Measurements from ENCODE around the gene IWS1. TPM values are rescaled to one million over a fixed set of nuclear protein-coding genes. Genes with fewer than 3 reads are reported as not detected.
"Not testable (repeated sequence)": the region's sequence is repeated elsewhere in the genome, so short reads cannot be mapped to it uniquely, and the experiment has no call there.

IWS1 gene
- total RNA-seq, 1 donor from 2014 or later: 57.6 TPM

DNA sequence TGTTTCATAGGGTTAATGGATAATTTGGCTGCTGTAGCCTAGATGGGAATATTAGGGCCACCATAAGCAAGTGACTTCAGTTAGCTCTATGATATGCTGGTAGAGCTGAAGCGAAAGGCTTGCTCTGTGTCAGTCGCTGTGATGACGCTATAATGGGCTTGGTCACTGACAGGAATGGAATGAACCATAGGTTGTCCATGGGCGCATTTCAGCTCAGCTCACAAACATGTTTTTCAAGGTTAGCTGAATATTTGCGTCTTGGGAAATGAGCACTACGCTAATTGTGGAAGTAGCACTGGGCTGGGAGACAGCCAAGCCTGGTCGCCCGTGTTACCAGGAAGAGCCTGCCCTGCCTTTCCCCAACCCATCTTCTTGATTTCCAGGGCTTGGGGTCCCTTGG, 6.0 kb upstream of the IWS1 start:
- H3K4me3 Mint-ChIP-seq: no peak overlapping the region
- H3K4me1 Mint-ChIP-seq (ENCODE audit: low read depth): peaks cover 5% of the 10 kb centered on the region
- peaks cover 31% of the 10 kb centered on the region for H3K27me3 Mint-ChIP-seq (ENCODE audit: insufficient read depth)
- intact Hi-C loops (cut with micrococcal nuclease): no loop called here
- H3K27ac Mint-ChIP-seq: no peak overlapping the region
- no peaks in the 10 kb centered on the region for H3K9me3 Mint-ChIP-seq
- DNase-seq (ENCODE audit: low spot score): no peak
- peaks cover 1% of the 10 kb centered on the region for H3K36me3 Mint-ChIP-seq (ENCODE audit: low read depth)

DNA sequence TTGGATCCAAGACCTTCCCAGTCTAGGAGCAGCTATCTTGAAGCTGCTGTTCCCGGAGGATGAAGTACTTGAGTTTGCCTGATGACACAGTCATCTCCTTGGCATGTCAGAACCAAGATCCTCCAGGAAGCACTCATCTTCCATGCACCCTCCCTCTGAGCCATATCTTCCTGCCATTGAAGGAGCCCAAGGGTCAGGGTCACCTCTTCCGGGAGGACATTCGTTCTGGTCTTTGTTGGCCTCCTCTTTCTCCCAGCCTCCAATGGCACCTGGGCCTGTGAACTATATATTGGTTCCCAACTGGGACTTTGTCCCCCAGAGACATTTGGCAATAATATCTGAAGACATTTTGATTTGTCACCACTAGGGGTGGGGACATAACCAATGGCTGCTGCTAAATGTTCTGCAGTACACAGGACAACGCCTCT, 4.9 kb upstream of the IWS1 start:
- no peak overlapping the region for H3K27ac Mint-ChIP-seq
- no peaks in the 10 kb centered on the region for H3K9me3 Mint-ChIP-seq
- H3K36me3 Mint-ChIP-seq (ENCODE audit: low read depth): no peaks in the 10 kb centered on the region
- H3K4me3 Mint-ChIP-seq: no peak overlapping the region
- peaks cover 26% of the 10 kb centered on the region for H3K27me3 Mint-ChIP-seq (ENCODE audit: insufficient read depth)
- H3K4me1 Mint-ChIP-seq (ENCODE audit: low read depth): peaks cover 11% of the 10 kb centered on the region
- no peak for DNase-seq (ENCODE audit: low spot score)
- intact Hi-C loops (cut with micrococcal nuclease): no loop called here

DNA sequence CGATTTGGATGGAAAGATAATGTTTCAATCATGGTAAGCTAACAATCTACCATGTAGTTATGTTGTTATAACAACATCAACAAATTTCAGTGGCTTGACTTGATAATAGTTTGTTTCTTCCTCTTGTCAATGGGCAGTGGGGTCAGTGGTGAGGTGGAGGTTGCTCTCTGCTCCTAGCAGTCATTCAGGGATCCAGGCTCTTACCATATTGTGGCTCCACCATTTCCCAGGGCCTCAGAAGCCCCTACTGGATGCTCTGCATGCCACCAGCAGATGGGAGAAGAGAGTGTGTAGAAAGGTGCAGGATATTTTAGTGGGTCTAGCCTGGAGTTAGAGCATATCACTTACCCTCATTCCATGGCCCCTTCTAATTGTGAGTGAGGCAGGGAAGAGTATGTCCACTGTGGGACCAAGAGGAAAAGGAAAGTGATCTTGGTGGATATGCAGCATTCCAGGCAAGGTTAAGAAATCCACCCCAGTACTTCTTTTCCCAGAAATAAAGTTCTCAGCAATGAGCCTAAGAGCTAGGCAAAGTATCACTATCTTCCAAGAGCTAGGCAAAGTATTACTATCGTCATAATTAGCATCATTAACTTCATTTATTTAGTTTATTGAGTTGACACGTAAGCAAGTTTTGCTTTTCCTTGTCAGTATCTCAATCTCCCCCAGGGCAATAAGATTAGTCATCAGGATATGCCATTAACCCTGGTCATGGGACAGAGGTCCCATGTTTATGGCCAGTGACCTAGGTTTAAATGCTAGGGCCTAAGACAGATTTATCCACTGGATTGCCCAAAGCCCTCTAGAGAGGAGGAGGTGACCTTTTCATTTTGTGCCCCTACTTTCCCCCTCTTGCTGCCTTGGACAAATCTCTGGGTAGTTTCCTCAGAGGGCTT, 4.2 kb upstream of the IWS1 start:
- DNase-seq (ENCODE audit: low spot score): no peak
- Mint-ChIP-seq H3K9me3 (no peaks in the 10 kb centered on the region), H3K4me3 (no peak overlapping the region), H3K36me3 (ENCODE audit: low read depth) (no peaks in the 10 kb centered on the region), H3K4me1 (ENCODE audit: low read depth) (peaks cover 11% of the 10 kb centered on the region), H3K27ac (no peak overlapping the region), H3K27me3 (ENCODE audit: insufficient read depth) (peaks cover 26% of the 10 kb centered on the region)
- intact Hi-C loops (cut with micrococcal nuclease): no loop called here

DNA sequence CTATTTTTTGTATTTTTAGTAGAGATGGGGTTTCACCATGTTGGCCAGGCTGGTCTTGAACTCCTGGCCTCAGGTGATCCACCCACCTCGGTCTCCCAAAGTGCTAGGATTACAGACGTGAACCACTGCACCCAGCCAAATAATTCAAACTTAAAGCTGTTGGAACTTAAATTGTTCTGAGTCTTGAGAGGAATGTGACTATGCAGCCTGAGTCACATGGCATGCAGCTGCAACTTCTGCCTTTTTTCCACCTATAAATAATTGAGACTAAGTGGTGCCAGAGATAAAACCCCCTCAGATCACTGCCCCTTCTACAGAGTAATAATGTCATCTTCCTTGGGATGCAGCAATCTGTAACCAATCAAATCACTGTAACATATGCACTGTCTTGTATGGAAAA, 3.1 kb upstream of the IWS1 start:
- not testable (repeated sequence) for H3K36me3 Mint-ChIP-seq (ENCODE audit: low read depth); H3K4me3 Mint-ChIP-seq; H3K27ac Mint-ChIP-seq; H3K9me3 Mint-ChIP-seq; DNase-seq (ENCODE audit: low spot score)
- H3K27me3 Mint-ChIP-seq (ENCODE audit: insufficient read depth): peaks cover 23% of the 10 kb centered on the region
- intact Hi-C loops (cut with micrococcal nuclease): loop anchor here (10.0 kb wide), 1 partner anchor 785 kb away; the partner anchor contains the start of gene HS6ST1
- H3K4me1 Mint-ChIP-seq (ENCODE audit: low read depth): peaks cover 11% of the 10 kb centered on the region

DNA sequence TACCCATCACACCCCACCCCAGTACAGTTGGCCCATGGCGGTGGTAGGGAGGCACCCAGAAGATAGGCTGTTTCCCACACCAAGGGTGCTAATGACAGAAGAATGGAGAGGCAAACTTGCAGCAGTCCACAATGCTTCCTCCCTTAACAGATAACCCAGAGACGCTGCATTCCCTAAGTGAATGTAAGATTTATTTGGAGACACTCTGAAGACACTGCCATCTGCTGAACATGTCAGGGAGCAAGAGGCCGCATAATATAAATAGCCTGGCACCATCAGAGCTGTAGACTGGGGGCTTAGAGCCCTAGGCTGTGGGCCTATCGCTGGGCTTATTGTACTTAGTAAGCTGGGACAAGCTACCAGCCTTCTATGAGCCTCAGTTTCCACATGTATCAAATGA, 2.2 kb upstream of the IWS1 start:
- no peak for DNase-seq (ENCODE audit: low spot score)
- Mint-ChIP-seq H3K4me3 (no peak overlapping the region), H3K4me1 (ENCODE audit: low read depth) (peaks cover 18% of the 10 kb centered on the region), H3K27ac (peak overlapping the region; percentile 7), H3K9me3 (no peaks in the 10 kb centered on the region), H3K27me3 (ENCODE audit: insufficient read depth) (peaks cover 15% of the 10 kb centered on the region), H3K36me3 (ENCODE audit: low read depth) (peaks cover 6% of the 10 kb centered on the region)
- intact Hi-C loops (cut with micrococcal nuclease): loop anchor here (10.0 kb wide), 1 partner anchor 786 kb away; the partner anchor contains the start of gene HS6ST1

DNA sequence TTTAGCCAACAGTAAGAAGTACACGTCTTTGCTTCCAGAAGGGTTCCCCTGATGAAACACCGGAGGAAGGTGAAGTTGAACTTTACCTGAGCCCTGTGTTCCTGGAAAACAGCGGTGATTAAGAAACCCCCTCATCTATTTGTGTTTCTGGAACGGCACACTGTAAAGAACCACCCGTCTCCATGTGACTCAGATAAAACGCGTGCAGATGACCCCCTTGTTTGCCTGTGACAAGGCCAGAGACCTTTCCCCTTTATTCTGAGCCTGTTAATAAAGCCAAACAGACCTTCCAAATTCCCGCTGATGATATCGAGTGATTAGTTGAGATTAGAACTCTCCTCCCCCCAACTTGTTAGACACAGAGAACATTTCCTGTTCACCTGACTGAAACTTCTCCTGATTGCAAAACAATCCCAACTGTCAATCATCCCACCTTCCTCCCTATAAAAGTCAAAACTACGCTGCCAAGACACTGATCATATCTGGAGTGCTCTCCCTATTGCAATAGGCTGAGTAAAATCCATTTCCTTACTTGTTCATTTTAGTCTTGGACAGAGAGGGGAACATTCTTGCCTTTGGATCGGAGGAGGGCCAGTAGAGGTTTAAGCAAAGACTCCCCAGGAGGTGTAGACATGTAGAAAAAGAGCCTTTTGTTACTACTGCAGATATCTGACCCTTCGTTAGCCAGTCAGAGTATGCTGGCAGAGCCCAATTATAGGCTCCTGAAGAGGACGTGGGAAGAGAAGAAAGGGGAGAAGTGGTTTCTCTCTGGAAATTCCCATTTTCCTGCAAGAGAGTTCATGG, 914 bp upstream of the IWS1 start:
- intact Hi-C loops (cut with micrococcal nuclease): loop anchor here (2.0 to 10.0 kb wide), 5 partner anchors 114 to 788 kb away; partner anchors contain the start of genes HS6ST1, SFT2D3 and WDR33
- Mint-ChIP-seq H3K4me3 (peak overlapping the region; percentile 92), H3K4me1 (ENCODE audit: low read depth) (peaks cover 25% of the 10 kb centered on the region), H3K27me3 (ENCODE audit: insufficient read depth) (peaks cover 12% of the 10 kb centered on the region), H3K36me3 (ENCODE audit: low read depth) (peaks cover 8% of the 10 kb centered on the region), H3K27ac (peak overlapping the region; percentile 94), H3K9me3 (no peaks in the 10 kb centered on the region)
- DNase-seq (ENCODE audit: low spot score): no peak

DNA sequence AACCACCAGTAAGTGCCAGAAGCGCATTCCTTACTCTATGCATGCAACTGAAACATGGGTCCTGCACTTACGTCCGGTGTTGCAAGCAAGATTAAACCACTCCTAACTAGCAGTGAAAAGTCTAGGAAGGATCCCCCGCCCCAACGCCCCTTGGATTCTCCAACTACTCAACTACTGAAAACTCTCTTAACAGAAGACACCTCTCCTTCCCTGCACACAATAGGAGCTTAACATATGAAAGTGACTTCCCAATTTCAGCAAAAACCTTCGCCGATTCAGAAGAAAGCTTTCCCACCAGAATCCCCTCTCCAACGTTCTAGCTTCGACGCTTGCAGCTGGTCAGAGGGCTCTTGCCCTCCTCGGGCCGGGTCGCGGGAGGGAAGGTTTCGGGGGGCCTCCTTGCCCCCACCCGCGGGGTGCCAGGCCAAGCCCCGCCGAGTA, 578 bp downstream of the IWS1 start:
- Mint-ChIP-seq H3K27me3 (ENCODE audit: insufficient read depth) (peaks cover 9% of the 10 kb centered on the region), H3K4me3 (peak overlapping the region; percentile 92), H3K4me1 (ENCODE audit: low read depth) (peaks cover 30% of the 10 kb centered on the region), H3K9me3 (no peaks in the 10 kb centered on the region), H3K27ac (peak overlapping the region; percentile 85), H3K36me3 (ENCODE audit: low read depth) (peaks cover 16% of the 10 kb centered on the region)
- no peak for DNase-seq (ENCODE audit: low spot score)
- intact Hi-C loops (cut with micrococcal nuclease): loop anchor here (1.0 to 10.0 kb wide), 14 partner anchors 15 to 789 kb away; partner anchors contain the start of genes ERCC3, HS6ST1, MAP3K2 and POLR2D

DNA sequence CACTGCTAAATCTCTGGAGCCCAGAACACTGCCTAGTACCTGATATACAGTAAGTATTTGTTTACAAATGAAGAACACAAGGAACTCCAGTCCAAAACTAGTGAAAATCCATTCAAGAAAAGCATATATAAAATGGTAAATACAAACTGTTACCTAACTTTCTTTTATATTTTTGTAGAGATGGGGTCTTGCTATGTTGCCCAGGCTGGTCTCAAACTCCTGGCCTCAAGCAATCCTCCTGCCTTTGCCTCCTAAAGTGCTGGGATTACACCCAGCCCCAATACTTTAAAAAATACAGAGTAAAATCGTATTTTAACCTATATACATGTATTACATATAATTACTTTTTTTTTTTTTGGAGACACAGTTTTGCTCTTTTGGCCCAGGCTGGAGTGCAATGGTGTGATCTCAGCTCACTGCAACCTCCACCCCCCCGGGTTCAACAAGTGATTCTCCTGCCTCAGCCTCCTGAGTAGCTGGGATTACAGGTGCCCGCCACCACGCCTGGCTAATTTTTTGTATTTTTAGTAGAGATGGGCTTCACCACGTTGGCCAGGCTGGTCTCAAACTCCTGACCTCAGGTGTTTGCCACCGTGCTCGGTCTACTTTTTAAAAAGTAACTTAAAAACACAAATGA, 2.0 kb downstream of the IWS1 start:
- not testable (repeated sequence) for H3K27me3 Mint-ChIP-seq (ENCODE audit: insufficient read depth); H3K27ac Mint-ChIP-seq; DNase-seq (ENCODE audit: low spot score); H3K9me3 Mint-ChIP-seq
- Mint-ChIP-seq H3K36me3 (ENCODE audit: low read depth) (peaks cover 24% of the 10 kb centered on the region), H3K4me1 (ENCODE audit: low read depth) (peaks cover 38% of the 10 kb centered on the region), H3K4me3 (peak overlapping the region; percentile 25)
- intact Hi-C loops (cut with micrococcal nuclease): loop anchor here (10.0 kb wide), 1 partner anchor 790 kb away; the partner anchor contains the start of gene HS6ST1

DNA sequence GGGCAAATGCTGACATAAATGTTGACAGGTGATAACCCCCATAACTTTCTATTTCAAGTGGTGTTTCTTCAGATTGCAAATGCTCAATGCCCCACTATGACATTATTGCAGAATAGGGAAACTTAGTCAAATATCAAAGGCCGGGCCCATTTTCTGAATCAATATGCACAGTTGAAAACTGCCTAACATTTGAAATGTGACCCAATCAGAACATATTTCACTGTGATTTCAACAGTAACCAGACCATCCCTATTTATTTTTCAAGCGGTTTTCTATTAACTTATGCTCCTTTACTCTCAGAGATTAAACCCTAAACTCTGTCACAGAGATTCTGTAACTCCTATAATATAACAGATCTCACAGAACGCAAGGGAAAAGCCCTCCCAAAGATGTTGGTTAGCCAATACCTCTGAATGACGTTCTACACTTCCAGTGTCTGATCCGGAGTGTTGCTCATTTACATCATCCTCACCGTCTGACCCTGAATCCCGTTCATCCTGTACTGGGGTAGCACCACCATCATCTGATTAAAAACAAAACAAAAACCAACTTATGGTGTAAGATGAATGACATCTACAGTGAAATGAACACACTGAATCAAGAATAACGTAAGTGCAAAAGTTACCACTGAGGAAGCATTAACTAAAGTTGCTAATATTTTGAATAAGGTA, 2.9 kb downstream of the IWS1 start:
- Mint-ChIP-seq H3K27me3 (ENCODE audit: insufficient read depth) (no peaks in the 10 kb centered on the region), H3K9me3 (no peaks in the 10 kb centered on the region), H3K4me3 (peak overlapping the region; percentile 2), H3K36me3 (ENCODE audit: low read depth) (peaks cover 24% of the 10 kb centered on the region), H3K4me1 (ENCODE audit: low read depth) (peaks cover 38% of the 10 kb centered on the region), H3K27ac (no peak overlapping the region)
- DNase-seq (ENCODE audit: low spot score): no peak
- intact Hi-C loops (cut with micrococcal nuclease): loop anchor here (10.0 kb wide), 1 partner anchor 791 kb away; the partner anchor contains the start of gene HS6ST1

DNA sequence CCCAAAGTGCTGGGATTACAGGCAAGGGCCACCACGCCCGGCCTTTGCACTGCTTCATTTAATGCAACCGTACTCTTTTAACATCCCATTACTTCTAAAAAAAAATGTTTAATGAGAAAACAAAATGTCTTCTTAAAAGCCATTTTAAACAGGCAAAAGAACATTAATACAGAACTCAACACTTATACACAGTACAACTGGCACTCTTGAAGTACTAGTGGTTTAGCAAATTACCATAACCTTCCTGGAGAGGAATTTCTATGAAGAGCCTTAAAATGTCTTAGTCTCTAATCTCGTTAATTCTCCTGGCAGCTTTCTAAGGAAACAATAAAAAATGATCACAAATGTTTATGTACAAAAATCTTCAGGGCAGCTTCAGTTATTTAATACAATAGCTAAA, 5.9 kb downstream of the IWS1 start:
- H3K27ac Mint-ChIP-seq: no peak overlapping the region
- no peaks in the 10 kb centered on the region for H3K9me3 Mint-ChIP-seq
- no peak overlapping the region for H3K4me3 Mint-ChIP-seq
- H3K27me3 Mint-ChIP-seq (ENCODE audit: insufficient read depth): no peaks in the 10 kb centered on the region
- H3K36me3 Mint-ChIP-seq (ENCODE audit: low read depth): peaks cover 44% of the 10 kb centered on the region
- intact Hi-C loops (cut with micrococcal nuclease): loop anchor here (10.0 kb wide), 1 partner anchor 794 kb away; the partner anchor contains the start of gene HS6ST1
- DNase-seq (ENCODE audit: low spot score): no peak
- peaks cover 38% of the 10 kb centered on the region for H3K4me1 Mint-ChIP-seq (ENCODE audit: low read depth)

DNA sequence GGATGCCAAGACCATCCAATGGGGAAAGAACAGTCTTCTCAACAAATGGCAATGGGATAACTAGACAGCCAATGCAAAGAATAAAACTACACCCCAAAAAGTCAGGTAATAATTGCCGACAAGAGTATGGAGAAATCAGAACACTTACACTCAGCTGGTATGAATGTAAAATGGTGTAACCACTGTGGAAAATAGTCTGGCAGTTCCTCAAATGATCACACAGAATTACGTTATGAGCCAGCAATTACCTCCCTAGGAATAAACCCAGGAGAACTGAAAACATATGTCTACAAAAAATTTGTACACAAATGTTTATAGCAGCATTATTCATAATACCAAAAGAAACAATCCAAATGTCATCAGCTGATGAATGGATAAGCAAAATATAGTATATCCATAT, 8.8 kb downstream of the IWS1 start:
- H3K36me3 Mint-ChIP-seq (ENCODE audit: low read depth): peaks cover 52% of the 10 kb centered on the region
- peaks cover 50% of the 10 kb centered on the region for H3K4me1 Mint-ChIP-seq (ENCODE audit: low read depth)
- DNase-seq (ENCODE audit: low spot score): no peak
- H3K4me3 Mint-ChIP-seq: no peak overlapping the region
- no peaks in the 10 kb centered on the region for H3K9me3 Mint-ChIP-seq
- H3K27ac Mint-ChIP-seq: no peak overlapping the region
- H3K27me3 Mint-ChIP-seq (ENCODE audit: insufficient read depth): no peaks in the 10 kb centered on the region
- intact Hi-C loops (cut with micrococcal nuclease): no loop called here
